Left renal pelvis (tissue), 4 donors: Measurements from ENCODE around the gene NEK1. TPM values are rescaled to one million over a fixed set of nuclear protein-coding genes. Genes with fewer than 3 reads are reported as not detected.
A peak's percentile ranks its signal among the peaks of the same experiment; 100 is the strongest.
"Not testable (repeated sequence)": the region's sequence is repeated elsewhere in the genome, so short reads cannot be mapped to it uniquely, and the experiment has no call there.

Experiments
- DNase-seq, 4 donors: peaks; one replicate each; pipeline ENCODE4 v3.0.0-alpha.2; 2013; ENCODE audit warnings: low read depth in 4 of 4, low spot score in 3 of 4
- polyA plus RNA-seq, 4 donors: library from polyadenylated mRNA; unstranded; fragments of 120-200 nt; gene quantifications; one replicate each; pipeline ENCODE4 v1.2.1, GENCODE V29; 2013; ENCODE audit not compliant: insufficient read length in 4 of 4

The NEK1 gene
- polyA plus RNA-seq, 4 donors = 20.0 to 27.4 (median 26.5) TPM

GRCh38 chr4:169630069-169630468 is 17.7 kb upstream of the NEK1 start:
- DNase-seq = no peak

GRCh38 chr4:169628579-169628978 is 16.2 kb upstream of the NEK1 start:
- no peak for DNase-seq

GRCh38 chr4:169627307-169627706 is 14.9 kb upstream of the NEK1 start:
- DNase-seq = no peak

GRCh38 chr4:169626331-169627282 is 14.2 kb upstream of the NEK1 start:
- no peak for DNase-seq

- no peak for DNase-seq
Measured at GRCh38 chr4:169625886-169626285, 13.5 kb upstream of the NEK1 start.

GRCh38 chr4:169624012-169624411 is 11.6 kb upstream of the NEK1 start:
- not testable (repeated sequence) for DNase-seq

GRCh38 chr4:169622566-169622965 is 10.2 kb upstream of the NEK1 start:
- DNase-seq = no peak

GRCh38 chr4:169621731-169622492 is 9.5 kb upstream of the NEK1 start:
- no peak for DNase-seq

GRCh38 chr4:169620880-169621248 is 8.5 kb upstream of the NEK1 start:
- DNase-seq = no peak

GRCh38 chr4:169619958-169620879 is 7.8 kb upstream of the NEK1 start, which contains the start of gene CLCN3:
TSS of gene CLCN3 (plus strand) at chr4:169620578. CDS start at chr4:169635929, 15,351 bp downstream.
- peak; percentile 92 to 97 (median 96) for DNase-seq

GRCh38 chr4:169619518-169619957 is 7.2 kb upstream of the NEK1 start:
- DNase-seq = peak in 1 of 4 donors; percentile 48

- no peak for DNase-seq
Measured at GRCh38 chr4:169618986-169619385, 6.6 kb upstream of the NEK1 start.

GRCh38 chr4:169618286-169618685 is 5.9 kb upstream of the NEK1 start:
- no peak for DNase-seq

GRCh38 chr4:169617306-169617705 is 4.9 kb upstream of the NEK1 start:
- DNase-seq = no peak

- no peak for DNase-seq
Measured at GRCh38 chr4:169616846-169617245, 4.5 kb upstream of the NEK1 start.

GRCh38 chr4:169615467-169616106 is 3.2 kb upstream of the NEK1 start:
- no peak for DNase-seq

GRCh38 chr4:169612871-169613859 is 782 bp upstream of the NEK1 start:
- DNase-seq = peak in 3 of 4 donors; percentile 68 to 77 (median 76)

- DNase-seq = no peak
Measured at GRCh38 chr4:169611157-169611556, 1.2 kb downstream of the NEK1 start.

- DNase-seq = no peak
Measured at GRCh38 chr4:169604903-169605331, 7.5 kb downstream of the NEK1 start.
